Endothelial cell (in vitro differentiated cells): ENCODE results near the gene MTHFD2. TPM values are rescaled to one million over a fixed set of nuclear protein-coding genes. Genes with fewer than 3 reads are reported as not detected.
"Not testable (repeated sequence)": the region's sequence is repeated elsewhere in the genome, so short reads cannot be mapped to it uniquely, and the experiment has no call there.

Experiments used
- DNase-seq: peaks from one replicate; pipeline ENCODE4 v3.0.0; 2021; ENCODE audit warnings: low spot score
- H3K27ac Mint-ChIP-seq: one replicate; pipeline ENCODE4 v1.8.0; 2021; ENCODE audit warnings: mixed read lengths, inconsistent platforms; ENCODE audit not compliant: unreplicated experiment
- H3K27me3 Mint-ChIP-seq: one replicate; pipeline ENCODE4 v1.8.0; 2021; ENCODE audit warnings: mild to moderate bottlenecking, moderate library complexity, mixed read lengths, inconsistent platforms; ENCODE audit not compliant: unreplicated experiment
- H3K36me3 Mint-ChIP-seq: one replicate; pipeline ENCODE4 v1.8.0; 2021; ENCODE audit warnings: mild to moderate bottlenecking, low read depth, mixed read lengths, inconsistent platforms; ENCODE audit not compliant: unreplicated experiment
- H3K4me1 Mint-ChIP-seq: one replicate; pipeline ENCODE4 v1.8.0; 2021; ENCODE audit warnings: mild to moderate bottlenecking, mixed read lengths, inconsistent platforms; ENCODE audit not compliant: unreplicated experiment
- H3K4me3 Mint-ChIP-seq: one replicate; pipeline ENCODE4 v1.8.0; 2021; ENCODE audit warnings: mild to moderate bottlenecking, mixed read lengths, inconsistent platforms; ENCODE audit not compliant: unreplicated experiment
- H3K9me3 Mint-ChIP-seq: one replicate; pipeline ENCODE4 v1.8.0; 2021; ENCODE audit warnings: mixed read lengths, inconsistent platforms; ENCODE audit not compliant: unreplicated experiment
- total RNA-seq: library from RNA; stranded (reverse); fragmentation: NEBNext Ultra II Directional; extraction: Animal tissue kit (Norgen Biotek cat#: 25700); gene quantifications from one replicate; pipeline ENCODE4 v1.2.1, GENCODE V29; 2021; ENCODE audit not compliant: unreplicated experiment
- TF ChIP-seq, protein P1 (sequence below): fragments of 200-600 bp; sonication (generic); IDR thresholded peaks from one replicate; pipeline ENCODE4 v1.5.0; 2021; ENCODE audit warnings: antibody characterized with exemption; ENCODE audit not compliant: unreplicated experiment

Gene MTHFD2
- total RNA-seq, 1 donor from 2014 or later: 20.0 TPM

DNA sequence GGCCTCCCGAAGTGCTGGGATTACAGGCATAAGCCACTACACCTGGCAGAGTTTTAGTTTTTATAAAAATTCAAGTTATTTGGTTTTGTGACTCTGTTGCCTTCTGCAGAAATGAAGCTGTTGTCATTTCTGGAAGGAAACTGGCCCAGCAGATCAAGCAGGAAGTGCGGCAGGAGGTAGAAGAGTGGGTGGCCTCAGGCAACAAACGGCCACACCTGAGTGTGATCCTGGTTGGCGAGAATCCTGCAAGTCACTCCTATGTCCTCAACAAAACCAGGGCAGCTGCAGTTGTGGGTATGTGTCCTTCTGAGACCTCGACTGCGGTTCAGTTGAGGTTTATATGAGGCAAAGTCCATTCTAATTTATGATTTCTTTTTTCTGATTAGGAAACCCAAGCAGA is 7.2 kb downstream of the MTHFD2 start:
- Mint-ChIP-seq H3K27me3 (no peaks in the 10 kb centered on the region), H3K27ac (no peak overlapping the region), H3K4me3 (no peak overlapping the region), H3K36me3 (peaks cover 9% of the 10 kb centered on the region), H3K9me3 (no peaks in the 10 kb centered on the region), H3K4me1 (peaks cover 14% of the 10 kb centered on the region)
- TF ChIP-seq, protein P1, sequence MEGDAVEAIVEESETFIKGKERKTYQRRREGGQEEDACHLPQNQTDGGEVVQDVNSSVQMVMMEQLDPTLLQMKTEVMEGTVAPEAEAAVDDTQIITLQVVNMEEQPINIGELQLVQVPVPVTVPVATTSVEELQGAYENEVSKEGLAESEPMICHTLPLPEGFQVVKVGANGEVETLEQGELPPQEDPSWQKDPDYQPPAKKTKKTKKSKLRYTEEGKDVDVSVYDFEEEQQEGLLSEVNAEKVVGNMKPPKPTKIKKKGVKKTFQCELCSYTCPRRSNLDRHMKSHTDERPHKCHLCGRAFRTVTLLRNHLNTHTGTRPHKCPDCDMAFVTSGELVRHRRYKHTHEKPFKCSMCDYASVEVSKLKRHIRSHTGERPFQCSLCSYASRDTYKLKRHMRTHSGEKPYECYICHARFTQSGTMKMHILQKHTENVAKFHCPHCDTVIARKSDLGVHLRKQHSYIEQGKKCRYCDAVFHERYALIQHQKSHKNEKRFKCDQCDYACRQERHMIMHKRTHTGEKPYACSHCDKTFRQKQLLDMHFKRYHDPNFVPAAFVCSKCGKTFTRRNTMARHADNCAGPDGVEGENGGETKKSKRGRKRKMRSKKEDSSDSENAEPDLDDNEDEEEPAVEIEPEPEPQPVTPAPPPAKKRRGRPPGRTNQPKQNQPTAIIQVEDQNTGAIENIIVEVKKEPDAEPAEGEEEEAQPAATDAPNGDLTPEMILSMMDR: no peak
- no peak for DNase-seq

DNA sequence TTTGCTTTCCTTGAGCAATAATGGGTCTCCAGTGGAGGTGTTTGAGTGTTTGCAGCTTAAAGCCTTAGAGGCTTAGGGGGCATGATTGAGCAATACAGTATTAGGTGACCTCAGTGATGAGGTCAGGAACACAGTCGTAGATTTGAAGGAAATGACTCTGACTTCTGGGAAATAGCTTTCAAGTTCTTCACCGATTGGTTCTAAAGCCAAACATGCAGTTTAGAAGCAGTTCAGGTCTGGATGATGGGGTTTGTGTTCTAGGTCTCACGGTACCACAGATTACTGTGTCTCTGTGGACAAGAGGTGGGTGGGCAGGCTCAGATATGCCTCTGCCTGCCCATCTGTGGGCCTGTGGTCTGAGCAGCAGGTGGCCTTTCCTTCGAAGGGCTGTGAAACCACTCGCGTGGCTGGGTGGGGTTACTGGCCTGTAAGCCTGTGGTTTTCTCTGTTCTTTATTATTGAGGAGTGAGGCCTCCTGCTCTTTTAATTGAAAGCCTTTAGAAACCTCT is 7.8 kb downstream of the MTHFD2 start:
- DNase-seq: no peak
- no peaks in the 10 kb centered on the region for H3K27me3 Mint-ChIP-seq
- no peaks in the 10 kb centered on the region for H3K9me3 Mint-ChIP-seq
- peaks cover 9% of the 10 kb centered on the region for H3K36me3 Mint-ChIP-seq
- TF ChIP-seq, protein P1: no peak
- no peak overlapping the region for H3K4me3 Mint-ChIP-seq
- peak overlapping the region; percentile 24 for H3K27ac Mint-ChIP-seq
- H3K4me1 Mint-ChIP-seq: peaks cover 14% of the 10 kb centered on the region

DNA sequence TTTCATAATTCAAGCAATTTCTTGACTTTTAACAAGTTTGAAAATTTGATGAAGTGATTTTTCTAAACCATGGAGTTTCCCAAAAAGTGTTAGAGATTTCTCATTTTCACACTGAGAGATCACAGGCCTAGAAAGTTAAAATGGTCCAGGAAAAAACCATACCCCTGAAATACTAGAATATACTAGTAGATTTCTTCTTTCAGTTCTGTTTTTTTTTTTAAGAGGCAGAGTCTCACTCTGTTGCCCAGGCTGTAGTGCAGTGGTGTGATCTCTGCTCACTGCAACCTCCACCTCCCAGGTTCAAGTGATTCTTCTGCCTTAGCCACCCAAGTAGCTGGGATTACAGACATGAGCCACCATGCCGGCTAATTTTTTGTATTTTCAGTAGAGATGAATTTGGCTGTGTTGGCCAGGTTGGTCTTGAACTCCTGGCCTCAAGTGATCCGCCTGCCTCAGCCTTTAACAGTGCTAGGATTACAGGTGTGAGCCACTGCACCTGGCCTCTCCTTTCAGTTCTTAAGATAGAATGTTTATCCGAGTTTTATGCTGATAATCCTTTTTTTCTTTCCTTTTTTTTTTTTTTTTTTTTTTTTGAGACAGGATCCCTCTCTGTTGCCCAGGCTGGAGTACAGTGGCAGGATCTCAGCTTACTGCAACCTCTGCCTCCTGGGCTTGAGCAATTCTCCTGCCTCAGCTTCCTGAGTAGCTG is 14.4 kb downstream of the MTHFD2 start:
- no peak overlapping the region for H3K27ac Mint-ChIP-seq
- DNase-seq: no peak
- no peaks in the 10 kb centered on the region for H3K27me3 Mint-ChIP-seq
- no peaks in the 10 kb centered on the region for H3K9me3 Mint-ChIP-seq
- no peaks in the 10 kb centered on the region for H3K4me1 Mint-ChIP-seq
- TF ChIP-seq, protein P1: no peak
- H3K36me3 Mint-ChIP-seq: peaks cover 4% of the 10 kb centered on the region
- H3K4me3 Mint-ChIP-seq: no peak overlapping the region

DNA sequence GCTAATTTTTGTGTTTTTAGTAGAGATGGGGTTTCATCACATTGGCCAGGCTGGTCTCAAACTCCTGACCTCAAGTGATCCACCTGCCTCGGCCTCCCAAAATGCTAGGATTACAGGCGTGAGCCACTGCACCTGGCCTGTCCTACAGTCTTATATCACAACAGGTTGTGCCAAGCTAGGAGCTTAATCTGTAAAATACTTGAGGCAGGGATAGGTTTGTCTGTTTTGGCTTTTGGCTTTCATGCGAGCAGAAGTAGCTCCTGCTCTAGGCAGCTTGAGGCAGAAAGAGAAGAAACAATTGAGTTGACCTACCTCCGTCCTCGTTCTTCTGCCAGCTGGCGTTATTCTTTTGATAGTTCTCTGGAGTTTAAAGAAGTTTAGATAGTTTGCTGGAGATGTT is 17.4 kb downstream of the MTHFD2 start:
- not testable (repeated sequence) for DNase-seq, H3K27me3 Mint-ChIP-seq, H3K36me3 Mint-ChIP-seq, H3K9me3 Mint-ChIP-seq, H3K4me3 Mint-ChIP-seq, H3K27ac Mint-ChIP-seq, H3K4me1 Mint-ChIP-seq

DNA sequence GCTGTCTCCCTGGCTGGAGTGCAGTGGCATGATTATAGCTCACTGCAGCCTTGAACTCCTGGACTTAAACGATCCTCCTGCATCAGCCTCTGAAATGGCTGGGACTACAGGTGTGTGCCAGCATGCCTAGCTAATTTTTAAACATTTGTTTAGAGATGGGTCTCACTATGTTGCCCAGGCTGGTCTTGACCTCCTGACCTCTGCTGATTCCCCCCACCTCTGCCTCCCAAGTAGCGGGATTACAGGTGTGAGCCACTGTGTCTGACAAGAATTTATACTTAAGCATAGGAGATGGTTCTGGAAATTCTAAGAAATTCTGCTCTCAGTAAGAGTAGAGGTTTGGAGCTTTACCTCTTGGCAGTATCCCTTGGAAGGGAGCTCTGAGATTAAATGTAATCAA is 18.2 kb downstream of the MTHFD2 start:
- H3K27me3 Mint-ChIP-seq: no peaks in the 10 kb centered on the region
- no peak overlapping the region for H3K27ac Mint-ChIP-seq
- DNase-seq: no peak
- no peak overlapping the region for H3K4me3 Mint-ChIP-seq
- H3K4me1 Mint-ChIP-seq: no peaks in the 10 kb centered on the region
- H3K9me3 Mint-ChIP-seq: no peaks in the 10 kb centered on the region
- no peaks in the 10 kb centered on the region for H3K36me3 Mint-ChIP-seq
- TF ChIP-seq, protein P1: no peak
